Neuron (in vitro differentiated cells): ENCODE measurements around the gene PRTG.
A peak's percentile ranks its signal among the peaks of the same experiment; 100 is the strongest.

Experiments used
- H2AFZ ChIP-seq: one replicate; pipeline ENCODE4 v1.6.1; 2013; ENCODE audit warnings: low read depth, mild to moderate bottlenecking, inconsistent platforms, low read length, moderate library complexity
- H3K27me3 ChIP-seq: one replicate; pipeline ENCODE4 v1.6.1; 2013; ENCODE audit warnings: low read length; ENCODE audit not compliant: insufficient read depth
- H3K36me3 ChIP-seq: one replicate; pipeline ENCODE4 v1.6.1; 2013; ENCODE audit warnings: low read length; ENCODE audit not compliant: insufficient read depth
- H3K4me1 ChIP-seq: one replicate; pipeline ENCODE4 v1.6.1; 2013; ENCODE audit warnings: low read length; ENCODE audit not compliant: insufficient read depth
- H3K4me3 ChIP-seq: 2 replicates; pipeline ENCODE4 v1.5.1; 2013; ENCODE audit warnings: mild to moderate bottlenecking, low read length, moderate library complexity
- H3K9me3 ChIP-seq: one replicate; pipeline ENCODE4 v1.6.1; 2013; ENCODE audit warnings: low read length

PRTG gene

DNA sequence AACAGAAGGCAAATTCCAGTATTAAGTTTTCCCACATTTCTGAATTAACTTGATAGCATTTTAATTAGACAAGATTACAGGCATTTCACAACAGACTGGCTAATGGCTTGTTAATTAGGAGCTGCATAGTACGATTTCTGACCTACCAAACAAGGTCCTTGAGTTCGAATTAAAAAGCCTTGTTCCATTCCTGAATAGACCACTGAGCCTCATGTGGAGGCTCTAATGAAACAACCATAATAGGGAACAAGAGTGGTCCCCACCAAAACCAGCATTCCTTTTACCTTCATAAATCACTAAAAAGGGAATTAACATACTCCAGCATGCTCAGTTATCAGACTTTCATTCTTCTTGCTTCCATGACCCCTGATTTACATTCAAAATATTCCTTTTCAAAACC, 66.4 kb downstream of the PRTG start:
- peaks cover 30% of the 10 kb centered on the region for H3K4me1 ChIP-seq
- H3K9me3 ChIP-seq: no peaks in the 10 kb centered on the region
- H3K36me3 ChIP-seq: peaks cover 80% of the 10 kb centered on the region
- H2AFZ ChIP-seq: no peak overlapping the region
- no peak overlapping the region for H3K4me3 ChIP-seq
- H3K27me3 ChIP-seq: no peaks in the 10 kb centered on the region

- Histone ChIP-seq H3K9me3 (no peaks in the 10 kb centered on the region), H2AFZ (no peak overlapping the region), H3K27me3 (no peaks in the 10 kb centered on the region), H3K36me3 (peaks cover 78% of the 10 kb centered on the region), H3K4me3 (no peak overlapping the region), H3K4me1 (peaks cover 43% of the 10 kb centered on the region)
These were observed 69.7 kb downstream of the PRTG start for GRCh38 chr15:55673287-55673686.

- Histone ChIP-seq H3K9me3 (no peaks in the 10 kb centered on the region), H2AFZ (no peak overlapping the region), H3K36me3 (peaks cover 82% of the 10 kb centered on the region), H3K27me3 (no peaks in the 10 kb centered on the region), H3K4me1 (peaks cover 19% of the 10 kb centered on the region), H3K4me3 (no peak overlapping the region)
These were observed 73.7 kb downstream of the PRTG start for GRCh38 chr15:55669270-55669669.

- Histone ChIP-seq H3K27me3 (no peaks in the 10 kb centered on the region), H2AFZ (no peak overlapping the region), H3K9me3 (no peaks in the 10 kb centered on the region), H3K36me3 (peaks cover 59% of the 10 kb centered on the region), H3K4me1 (peaks cover 41% of the 10 kb centered on the region), H3K4me3 (no peak overlapping the region)
These were observed 77.2 kb downstream of the PRTG start for GRCh38 chr15:55665605-55666227.

- Histone ChIP-seq H3K4me3 (no peak overlapping the region), H3K36me3 (peaks cover 58% of the 10 kb centered on the region), H2AFZ (no peak overlapping the region)
These were observed 81.5 kb downstream of the PRTG start for GRCh38 chr15:55661428-55661827.

GRCh38 chr15:55660153-55660552, 82.8 kb downstream of the PRTG start:
- Histone ChIP-seq H3K4me3 (no peak overlapping the region), H3K4me1 (peaks cover 55% of the 10 kb centered on the region), H3K36me3 (peaks cover 59% of the 10 kb centered on the region), H3K27me3 (no peaks in the 10 kb centered on the region), H2AFZ (no peak overlapping the region), H3K9me3 (no peaks in the 10 kb centered on the region)

More at GRCh38 chr15:55661428-55661827, 81.5 kb downstream of the PRTG start:
- Histone ChIP-seq H3K9me3 (no peaks in the 10 kb centered on the region), H3K4me1 (peaks cover 45% of the 10 kb centered on the region), H3K27me3 (no peaks in the 10 kb centered on the region)

DNA sequence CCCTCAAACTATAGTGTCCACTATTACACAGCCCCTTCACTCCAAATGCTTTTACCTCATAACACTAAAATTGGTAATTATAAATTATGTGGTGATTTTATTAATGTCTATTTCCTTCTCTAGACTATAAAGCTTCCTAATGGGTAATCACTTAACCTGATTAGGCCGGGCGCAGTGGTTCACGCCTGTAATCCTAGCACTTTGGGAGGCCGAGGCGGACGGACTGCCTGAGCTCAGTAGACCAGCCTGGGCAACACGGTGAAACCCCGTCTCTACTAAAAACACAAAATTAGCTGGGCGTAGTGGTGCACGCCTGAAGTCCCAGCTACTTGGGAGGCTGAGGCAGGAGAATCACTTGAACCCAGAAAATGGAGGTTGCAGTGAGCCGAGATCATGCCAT, 83.5 kb downstream of the PRTG start:
- peaks cover 59% of the 10 kb centered on the region for H3K36me3 ChIP-seq
- H2AFZ ChIP-seq: no peak overlapping the region
- no peak overlapping the region for H3K4me3 ChIP-seq
- H3K27me3 ChIP-seq: no peaks in the 10 kb centered on the region
- H3K9me3 ChIP-seq: no peaks in the 10 kb centered on the region
- peaks cover 62% of the 10 kb centered on the region for H3K4me1 ChIP-seq

DNA sequence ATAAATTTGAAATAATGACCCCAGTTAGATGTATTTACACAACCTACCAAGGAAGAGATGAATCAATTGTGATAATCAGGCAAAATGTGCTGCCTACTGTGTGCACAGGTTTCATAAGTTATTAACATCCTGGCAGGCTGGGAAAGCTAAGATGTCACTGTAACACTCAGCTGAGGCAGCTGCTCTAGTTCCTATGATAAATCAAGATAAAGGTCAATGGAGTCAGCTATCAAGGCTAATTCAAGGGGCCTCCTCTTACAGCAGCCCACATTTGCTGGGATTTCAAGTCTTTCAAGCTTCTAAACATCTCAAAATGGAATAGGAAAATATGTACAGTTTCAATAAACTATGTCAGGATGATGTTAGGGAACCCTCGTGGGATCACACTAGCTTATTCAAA, 84.1 kb downstream of the PRTG start:
- H3K4me1 ChIP-seq: peaks cover 68% of the 10 kb centered on the region
- H2AFZ ChIP-seq: no peak overlapping the region
- no peak overlapping the region for H3K4me3 ChIP-seq
- peaks cover 59% of the 10 kb centered on the region for H3K36me3 ChIP-seq
- no peaks in the 10 kb centered on the region for H3K9me3 ChIP-seq
- H3K27me3 ChIP-seq: no peaks in the 10 kb centered on the region

GRCh38 chr15:55654561-55655031, 88.4 kb downstream of the PRTG start:
- Histone ChIP-seq H3K36me3 (peaks cover 67% of the 10 kb centered on the region), H2AFZ (no peak overlapping the region), H3K4me1 (peaks cover 63% of the 10 kb centered on the region), H3K4me3 (no peak overlapping the region), H3K9me3 (no peaks in the 10 kb centered on the region), H3K27me3 (no peaks in the 10 kb centered on the region)

GRCh38 chr15:55652909-55653495, 90.0 kb downstream of the PRTG start:
- Histone ChIP-seq H3K9me3 (no peaks in the 10 kb centered on the region), H2AFZ (no peak overlapping the region), H3K27me3 (no peaks in the 10 kb centered on the region), H3K36me3 (peaks cover 67% of the 10 kb centered on the region), H3K4me3 (peak overlapping the region; percentile 12), H3K4me1 (peaks cover 56% of the 10 kb centered on the region)

GRCh38 chr15:55652359-55652758, 90.6 kb downstream of the PRTG start:
- no peak overlapping the region for H2AFZ ChIP-seq
- peaks cover 56% of the 10 kb centered on the region for H3K4me1 ChIP-seq
- no peaks in the 10 kb centered on the region for H3K27me3 ChIP-seq
- H3K9me3 ChIP-seq: no peaks in the 10 kb centered on the region
- peaks cover 67% of the 10 kb centered on the region for H3K36me3 ChIP-seq
- H3K4me3 ChIP-seq: peak overlapping the region; percentile 12

GRCh38 chr15:55649058-55649423, 93.9 kb downstream of the PRTG start:
- H3K4me3 ChIP-seq: no peak overlapping the region
- H3K27me3 ChIP-seq: no peaks in the 10 kb centered on the region
- no peak overlapping the region for H2AFZ ChIP-seq
- H3K36me3 ChIP-seq: peaks cover 67% of the 10 kb centered on the region
- H3K4me1 ChIP-seq: peaks cover 35% of the 10 kb centered on the region
- H3K9me3 ChIP-seq: peaks cover 3% of the 10 kb centered on the region

GRCh38 chr15:55638764-55639163, 104.2 kb downstream of the PRTG start:
- H3K4me1 ChIP-seq: no peaks in the 10 kb centered on the region
- H3K36me3 ChIP-seq: peaks cover 90% of the 10 kb centered on the region
- H3K4me3 ChIP-seq: no peak overlapping the region
- no peak overlapping the region for H2AFZ ChIP-seq
- no peaks in the 10 kb centered on the region for H3K27me3 ChIP-seq
- H3K9me3 ChIP-seq: no peaks in the 10 kb centered on the region

DNA sequence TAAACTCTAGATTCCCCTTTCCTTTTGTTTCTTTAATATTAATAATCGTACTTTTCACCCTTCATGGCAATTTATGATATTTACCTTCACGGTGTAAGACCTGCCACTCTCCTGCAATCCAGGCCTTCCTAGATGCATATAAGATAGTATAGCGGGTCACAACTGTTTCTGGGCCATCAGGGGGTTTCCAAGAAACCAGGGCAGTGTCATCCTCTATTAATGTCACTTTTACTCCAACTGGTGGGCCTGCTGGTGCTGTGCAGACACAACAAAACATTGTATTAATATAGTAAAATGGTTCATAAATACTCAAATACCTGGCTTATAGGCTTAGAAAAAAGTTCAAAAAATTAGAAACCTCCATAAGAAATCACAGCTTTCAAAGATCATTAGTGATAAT, 105.9 kb downstream of the PRTG start:
- no peaks in the 10 kb centered on the region for H3K9me3 ChIP-seq
- no peaks in the 10 kb centered on the region for H3K27me3 ChIP-seq
- no peak overlapping the region for H3K4me3 ChIP-seq
- H3K4me1 ChIP-seq: no peaks in the 10 kb centered on the region
- H2AFZ ChIP-seq: no peak overlapping the region
- H3K36me3 ChIP-seq: peaks cover 94% of the 10 kb centered on the region
